Keratinocyte (primary cell): Measurements from ENCODE around the gene PCSK6.

ENCODE experiments used
- CTCF ChIP-seq, 3 experiments: IDR thresholded peaks in 1 of 3; conservative IDR thresholded peaks in 1 of 3; optimal IDR thresholded peaks in 1 of 3; 2 replicates in 2 of 3; 3 replicates in 1 of 3; pipeline versions ENCODE3 to v1.5.1; 2011; ENCODE audit warnings: low read length in 3 of 3, mild to moderate bottlenecking in 3 of 3, moderate library complexity in 2 of 3, control low read depth in 1 of 3, inconsistent platforms in 1 of 3; ENCODE audit not compliant: insufficient read depth in 2 of 3; ENCODE audit errors: extremely low read depth in 1 of 3
- EZH2 ChIP-seq: IDR thresholded peaks from one replicate; pipeline ENCODE4 v1.6.1; 2012; ENCODE audit warnings: inconsistent platforms, mild to moderate bottlenecking, low read length, moderate library complexity

GRCh38 chr15:101502572-101503295 lies 13.2 kb upstream of the PCSK6 start:
- TF ChIP-seq EZH2 (no peak), CTCF (optimal IDR thresholded peaks at IDR 0.05 in 1 of 3, IDR thresholded peaks at IDR 0.05 in 1 of 3, conservative IDR thresholded peaks at IDR 0.05 in 1 of 3; ENCODE audit: extremely low read depth in 1 of 3, insufficient read depth in 2 of 3, low read length in 3 of 3) (no peak)
